GM12872 (cell line): ENCODE measurements around the gene BFSP2.

Experiments used
- TF ChIP-seq, protein P1 (sequence below): IDR thresholded peaks from 3 replicates; pipeline ENCODE4 v1.5.1; 2011; ENCODE audit warnings: low read depth, mild to moderate bottlenecking, low read length, moderate library complexity; ENCODE audit not compliant: insufficient read depth

BFSP2 gene

DNA sequence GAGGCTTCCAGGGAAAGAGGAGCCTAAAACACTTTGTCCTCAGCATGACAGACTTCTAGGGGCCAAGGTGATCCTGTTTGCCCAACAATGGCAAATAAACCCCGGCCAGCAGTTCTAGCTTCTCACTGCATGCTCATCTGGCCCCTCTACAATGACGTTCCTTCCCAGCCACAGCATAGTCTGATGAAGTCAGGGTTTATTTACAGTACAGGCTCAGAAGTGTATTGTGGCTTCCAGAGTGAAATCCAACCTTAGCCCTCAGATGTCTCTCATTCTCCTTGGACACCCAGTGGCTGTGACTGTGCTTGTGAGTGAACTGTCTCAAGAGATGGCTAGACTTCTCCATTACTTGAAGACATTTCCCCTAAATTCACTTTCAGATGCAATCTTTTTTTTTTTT is 40.8 kb downstream of the BFSP2 start:
- TF ChIP-seq, protein P1, sequence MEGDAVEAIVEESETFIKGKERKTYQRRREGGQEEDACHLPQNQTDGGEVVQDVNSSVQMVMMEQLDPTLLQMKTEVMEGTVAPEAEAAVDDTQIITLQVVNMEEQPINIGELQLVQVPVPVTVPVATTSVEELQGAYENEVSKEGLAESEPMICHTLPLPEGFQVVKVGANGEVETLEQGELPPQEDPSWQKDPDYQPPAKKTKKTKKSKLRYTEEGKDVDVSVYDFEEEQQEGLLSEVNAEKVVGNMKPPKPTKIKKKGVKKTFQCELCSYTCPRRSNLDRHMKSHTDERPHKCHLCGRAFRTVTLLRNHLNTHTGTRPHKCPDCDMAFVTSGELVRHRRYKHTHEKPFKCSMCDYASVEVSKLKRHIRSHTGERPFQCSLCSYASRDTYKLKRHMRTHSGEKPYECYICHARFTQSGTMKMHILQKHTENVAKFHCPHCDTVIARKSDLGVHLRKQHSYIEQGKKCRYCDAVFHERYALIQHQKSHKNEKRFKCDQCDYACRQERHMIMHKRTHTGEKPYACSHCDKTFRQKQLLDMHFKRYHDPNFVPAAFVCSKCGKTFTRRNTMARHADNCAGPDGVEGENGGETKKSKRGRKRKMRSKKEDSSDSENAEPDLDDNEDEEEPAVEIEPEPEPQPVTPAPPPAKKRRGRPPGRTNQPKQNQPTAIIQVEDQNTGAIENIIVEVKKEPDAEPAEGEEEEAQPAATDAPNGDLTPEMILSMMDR = no peak

DNA sequence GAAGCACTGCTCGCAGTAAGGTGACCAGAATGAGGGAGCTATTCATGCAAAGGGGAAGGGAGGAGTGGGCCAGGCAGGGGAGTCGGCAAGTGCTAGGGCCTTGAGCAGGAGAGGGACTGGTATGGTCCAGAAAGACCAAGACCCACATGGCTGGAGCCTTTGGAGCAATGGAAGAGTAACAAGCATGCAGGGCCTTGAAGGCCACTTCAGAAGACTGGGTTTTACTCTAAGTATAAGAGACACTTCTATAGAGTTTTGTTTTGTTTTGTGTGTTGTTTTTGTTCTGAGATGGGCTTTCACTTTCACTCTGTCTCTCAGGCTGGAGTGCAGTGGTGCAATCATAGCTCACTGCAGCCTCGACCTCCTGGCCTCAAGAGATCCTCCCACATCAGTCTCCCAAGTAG is 42.0 kb downstream of the BFSP2 start:
- TF ChIP-seq, protein P1 = no peak

DNA sequence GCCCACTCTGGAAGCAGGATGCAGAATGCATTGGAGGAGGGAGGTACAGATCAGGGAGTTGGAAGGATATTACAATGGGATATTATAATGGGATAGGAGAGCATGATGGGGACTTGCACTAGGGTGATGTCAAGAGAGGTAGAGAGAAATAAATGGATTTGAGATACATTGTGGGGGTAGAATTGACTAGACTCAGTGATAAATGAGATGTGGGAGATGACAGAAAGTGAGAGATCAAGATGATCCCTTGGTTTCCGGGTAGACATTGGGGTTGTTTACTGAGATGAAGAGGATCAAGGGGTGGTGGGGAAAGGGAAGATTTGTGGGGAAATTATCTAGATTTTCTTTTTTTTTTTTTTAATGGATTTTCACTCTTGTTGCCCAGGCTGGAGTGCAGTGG is 42.7 kb downstream of the BFSP2 start:
- TF ChIP-seq, protein P1 = no peak

DNA sequence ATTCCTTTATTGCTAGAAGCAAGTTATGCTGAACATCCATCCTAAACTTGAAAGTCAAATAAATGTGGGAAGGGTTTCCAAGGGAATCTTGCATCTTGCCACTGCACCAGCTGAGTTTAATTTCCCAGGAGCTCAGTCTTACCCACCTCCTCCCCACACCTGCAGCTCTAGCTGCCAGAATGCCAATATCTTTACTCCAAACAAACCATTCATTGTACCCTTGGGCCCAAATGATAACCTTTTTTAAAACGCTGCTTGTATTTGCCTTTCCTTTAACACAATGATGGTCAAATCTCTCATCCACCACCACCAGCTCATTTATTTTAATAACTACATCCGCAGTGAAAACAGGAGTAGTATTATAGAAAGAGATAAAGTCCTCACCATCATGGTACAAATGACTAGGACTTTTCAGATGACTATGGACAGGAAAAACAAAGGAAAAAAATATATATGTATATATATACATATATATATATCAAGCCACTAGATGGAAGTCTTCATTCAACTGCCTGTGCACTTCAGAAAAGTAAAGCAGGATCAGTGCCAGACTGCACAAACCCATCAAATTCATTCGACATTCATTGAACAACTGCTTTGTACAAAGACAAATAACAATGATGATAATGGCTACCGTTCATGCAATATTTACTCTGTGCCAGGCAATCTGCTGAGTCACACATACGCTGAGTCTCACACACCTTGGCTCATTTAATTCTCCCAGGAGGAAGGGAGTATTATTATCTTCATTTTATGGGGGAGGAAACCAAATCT is 44.0 kb downstream of the BFSP2 start:
- TF ChIP-seq, protein P1 = no peak

DNA sequence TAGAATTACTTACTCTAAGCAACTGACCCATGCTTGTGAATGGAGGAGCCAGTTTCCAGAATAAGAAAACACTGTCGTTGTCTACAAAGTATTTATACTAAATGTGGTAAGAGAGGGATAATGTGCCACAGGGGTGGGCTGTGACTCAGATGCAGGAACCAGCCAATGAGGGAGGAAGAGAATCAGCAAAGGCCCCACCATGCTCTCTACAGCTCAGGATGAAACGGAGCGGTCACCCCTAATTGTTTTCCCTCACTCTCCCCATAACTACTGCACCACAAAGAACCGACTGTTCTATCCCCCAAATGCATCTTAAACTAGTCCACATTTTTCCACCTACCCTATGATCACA is 44.5 kb downstream of the BFSP2 start:
- TF ChIP-seq, protein P1 = no peak

DNA sequence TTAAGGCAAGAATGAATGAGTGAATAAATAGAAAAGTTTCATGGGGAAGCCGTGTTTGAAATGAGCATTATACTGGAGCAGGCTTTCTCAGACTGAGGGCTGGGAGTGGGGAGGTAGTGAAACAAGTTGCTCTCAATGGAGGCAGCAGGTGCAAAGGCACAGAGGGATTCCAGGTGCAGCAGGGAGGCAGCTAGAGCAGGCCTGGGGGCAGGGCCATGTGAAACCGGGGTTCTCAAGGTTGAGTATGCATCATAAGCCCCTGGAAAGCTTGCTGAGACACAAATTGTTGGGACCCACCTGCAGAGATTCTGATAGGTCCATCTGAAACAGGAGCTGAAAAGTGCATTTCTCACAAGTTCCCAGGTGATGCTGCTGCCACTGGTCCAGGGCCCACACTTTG is 45.3 kb downstream of the BFSP2 start:
- TF ChIP-seq, protein P1 = no peak

DNA sequence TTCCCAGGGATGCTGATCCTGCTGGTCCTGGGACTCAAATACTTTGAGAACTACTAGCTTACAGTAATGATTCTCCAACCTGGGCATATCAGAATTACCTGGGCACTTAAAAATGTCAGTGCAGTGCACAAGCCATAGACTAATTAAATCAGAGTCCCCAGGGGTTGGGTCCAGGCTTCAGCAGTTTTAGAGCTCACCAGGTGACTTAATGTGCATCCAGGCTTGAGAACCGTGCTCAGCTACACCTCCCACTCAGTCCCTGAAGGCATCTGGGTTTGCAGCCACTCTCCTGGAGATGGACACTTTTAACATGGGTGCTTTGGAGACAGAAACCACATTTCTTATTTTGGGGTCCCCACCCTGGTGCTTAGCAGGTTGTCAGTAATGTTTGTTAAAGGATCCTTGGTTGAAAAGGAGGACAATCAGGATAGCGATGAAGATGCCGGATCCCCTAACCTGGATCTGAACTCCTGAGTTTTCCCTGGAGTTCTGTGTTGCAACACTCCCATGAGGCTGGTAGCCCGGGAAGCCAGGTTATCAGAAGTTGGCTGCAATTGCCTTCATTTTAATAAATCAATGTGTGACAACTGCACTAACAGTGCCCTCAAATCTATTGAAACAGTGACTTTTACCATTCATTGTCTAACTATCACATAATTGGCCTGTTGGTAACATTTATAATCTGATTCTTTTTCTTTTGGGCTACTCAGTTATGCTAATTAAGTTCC is 48.1 kb downstream of the BFSP2 start:
- TF ChIP-seq, protein P1 = no peak
